ENCODE data around the gene ADA. TPM values are rescaled to one million over a fixed set of nuclear protein-coding genes. Genes with fewer than 3 reads are reported as not detected.

ADA gene
- total RNA-seq, 2 experiments from 2014 or later: 67.0 to 142 TPM

DNA sequence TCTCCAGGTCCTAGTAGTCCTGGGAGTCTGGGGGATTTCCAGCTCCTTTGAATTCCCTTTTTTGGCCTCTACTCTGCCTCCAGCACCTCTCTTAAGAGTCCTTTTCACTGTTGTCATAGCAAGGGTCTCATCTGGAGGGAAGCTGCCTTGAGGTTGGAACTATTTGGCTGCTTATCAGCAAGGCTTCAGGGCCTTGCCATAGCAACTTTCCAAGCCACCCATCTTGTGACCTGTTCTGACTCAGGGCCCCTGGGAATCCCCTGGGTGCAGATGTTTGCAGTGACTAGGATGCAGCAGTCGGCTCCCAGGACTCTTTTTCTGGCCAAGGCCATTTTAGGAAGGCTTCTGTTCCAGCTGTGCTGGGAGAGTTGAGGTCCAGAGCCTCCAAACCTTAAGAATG, 56.8 kb downstream of the ADA start:
- Histone ChIP-seq H2AFZ (ENCODE audit: low read length) (no peak overlapping the region), H3K79me2 (ENCODE audit: insufficient read depth, low read depth, low read length) (peaks cover 61% of the 10 kb centered on the region; the same call in 1 of the 2 replicates), H3K4me2 (ENCODE audit: low read length) (0 out of 2 replicates have a peak overlapping the region, but pooled peaks have one; percentile 0), H3K36me3 (ENCODE audit: insufficient read depth, low read length) (peaks cover 87% of the 10 kb centered on the region), H3K4me1 (ENCODE audit: insufficient read depth, low read length, poor library complexity, severe bottlenecking) (peaks cover 87% of the 10 kb centered on the region), H3K4me3 (ENCODE audit: low read depth, low read length, poor library complexity, severe bottlenecking) (no peak overlapping the region), H3K9me3 (ENCODE audit: low read length) (no peaks in the 10 kb centered on the region), H3K27ac (ENCODE audit: low read depth, low read length, poor library complexity, severe bottlenecking) (peak overlapping the region; percentile 1), H3K9me2 (ENCODE audit: insufficient read depth, low read length) (no peaks in the 10 kb centered on the region), H4K20me1 (ENCODE audit: insufficient read depth, low read length) (no peaks in the 10 kb centered on the region)
- BruUV-seq (replicated peaks): no TSS peak
- ChIA-PET CTCF (ENCODE audit: unreplicated experiment) (interaction anchor here (1.6 kb wide), 1 partner anchor 8 kb away, joined by 5 read pairs; no protein-coding TSS in a partner anchor), POLR2A (interaction anchor here (0.7 to 3.1 kb wide), 10 partner anchors 8 to 119 kb away, joined by 3 to 12 read pairs (median 3); partner anchors contain the start of genes PKIG and TTPAL)
- no peak for DNase-seq (ENCODE audit: low spot score)
- TF ChIP-seq, protein P1, sequence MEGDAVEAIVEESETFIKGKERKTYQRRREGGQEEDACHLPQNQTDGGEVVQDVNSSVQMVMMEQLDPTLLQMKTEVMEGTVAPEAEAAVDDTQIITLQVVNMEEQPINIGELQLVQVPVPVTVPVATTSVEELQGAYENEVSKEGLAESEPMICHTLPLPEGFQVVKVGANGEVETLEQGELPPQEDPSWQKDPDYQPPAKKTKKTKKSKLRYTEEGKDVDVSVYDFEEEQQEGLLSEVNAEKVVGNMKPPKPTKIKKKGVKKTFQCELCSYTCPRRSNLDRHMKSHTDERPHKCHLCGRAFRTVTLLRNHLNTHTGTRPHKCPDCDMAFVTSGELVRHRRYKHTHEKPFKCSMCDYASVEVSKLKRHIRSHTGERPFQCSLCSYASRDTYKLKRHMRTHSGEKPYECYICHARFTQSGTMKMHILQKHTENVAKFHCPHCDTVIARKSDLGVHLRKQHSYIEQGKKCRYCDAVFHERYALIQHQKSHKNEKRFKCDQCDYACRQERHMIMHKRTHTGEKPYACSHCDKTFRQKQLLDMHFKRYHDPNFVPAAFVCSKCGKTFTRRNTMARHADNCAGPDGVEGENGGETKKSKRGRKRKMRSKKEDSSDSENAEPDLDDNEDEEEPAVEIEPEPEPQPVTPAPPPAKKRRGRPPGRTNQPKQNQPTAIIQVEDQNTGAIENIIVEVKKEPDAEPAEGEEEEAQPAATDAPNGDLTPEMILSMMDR (conservative IDR thresholded peaks at IDR 0.05; ENCODE audit: low read length): no peak
- no peak for TF ChIP-seq EZH2phosphoT487 (IDR thresholded peaks at IDR 0.05; ENCODE audit: borderline replicate concordance, low read depth, low read length)
- intact Hi-C loops (cut with micrococcal nuclease; ENCODE audit: unreplicated experiment): no loop called here

DNA sequence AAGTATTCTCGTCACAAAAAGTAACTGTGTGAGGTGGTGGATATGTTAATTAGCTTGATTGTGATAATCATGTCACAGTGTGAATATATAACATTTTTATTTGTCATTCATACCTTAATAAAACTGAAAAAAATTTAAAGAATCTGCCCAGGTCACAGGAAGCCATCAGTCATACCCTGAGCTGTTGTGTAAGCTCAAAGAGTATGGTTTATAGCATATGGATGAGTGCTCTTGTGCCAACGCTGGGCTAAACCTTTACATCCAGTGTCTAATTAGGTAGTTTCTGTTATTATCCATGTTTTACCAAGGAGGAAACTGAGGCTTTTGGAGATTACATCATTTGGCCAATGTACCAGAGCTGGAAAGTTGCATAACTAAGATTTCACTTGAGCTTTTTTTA, 57.7 kb downstream of the ADA start:
- Histone ChIP-seq H3K4me2 (ENCODE audit: low read length) (peak overlapping the region; percentile 23; the same call in 1 of the 2 replicates), H3K79me2 (ENCODE audit: insufficient read depth, low read depth, low read length) (peaks cover 67% of the 10 kb centered on the region), H3K9me3 (ENCODE audit: low read length) (peaks cover 3% of the 10 kb centered on the region), H4K20me1 (ENCODE audit: insufficient read depth, low read length) (no peaks in the 10 kb centered on the region), H3K4me3 (ENCODE audit: low read depth, low read length, poor library complexity, severe bottlenecking) (no peak overlapping the region), H3K27ac (ENCODE audit: low read depth, low read length, poor library complexity, severe bottlenecking) (peak overlapping the region; percentile 14), H2AFZ (ENCODE audit: low read length) (no peak overlapping the region), H3K9me2 (ENCODE audit: insufficient read depth, low read length) (no peaks in the 10 kb centered on the region), H3K4me1 (ENCODE audit: insufficient read depth, low read length, poor library complexity, severe bottlenecking) (peaks cover 92% of the 10 kb centered on the region), H3K36me3 (ENCODE audit: insufficient read depth, low read length) (peaks cover 91% of the 10 kb centered on the region)
- TF ChIP-seq, protein P1 (conservative IDR thresholded peaks at IDR 0.05; ENCODE audit: low read length): no peak
- TF ChIP-seq EZH2phosphoT487 (IDR thresholded peaks at IDR 0.05; ENCODE audit: borderline replicate concordance, low read depth, low read length): no peak
- DNase-seq (ENCODE audit: low spot score): no peak
- intact Hi-C loops (cut with micrococcal nuclease; ENCODE audit: unreplicated experiment): no loop called here
- BruUV-seq (replicated peaks): no TSS peak
- POLR2A ChIA-PET: interaction anchor here (0.5 to 3.1 kb wide), 12 partner anchors 8 to 1292 kb away, joined by 3 to 12 read pairs (median 4); partner anchors contain the start of genes PKIG and TTPAL
- CTCF ChIA-PET (ENCODE audit: unreplicated experiment): interaction anchor here (0.9 to 1.6 kb wide), 2 partner anchors 9 to 89 kb away, joined by 3 to 5 read pairs; no protein-coding TSS in a partner anchor

DNA sequence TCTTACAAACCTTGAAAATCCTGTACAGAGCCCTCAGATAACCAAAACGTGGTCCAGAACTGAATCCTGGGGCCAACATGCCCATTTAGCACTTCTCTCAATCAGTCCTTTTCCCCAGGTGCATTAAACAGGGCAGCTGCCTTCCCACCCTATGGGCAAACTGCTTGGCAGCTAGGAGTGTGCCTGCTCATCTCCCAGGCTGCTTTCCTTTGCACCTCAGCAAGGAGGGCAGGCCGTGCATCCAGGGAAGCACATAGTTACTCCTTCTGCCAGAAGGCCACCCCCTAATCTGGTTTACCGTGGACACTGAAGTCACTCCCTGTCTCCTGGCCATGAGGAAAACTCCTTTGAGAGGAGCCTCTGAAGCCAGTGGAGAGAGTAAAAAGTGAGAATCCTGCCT, 59.1 kb downstream of the ADA start:
- POLR2A ChIA-PET: no interaction called here
- BruUV-seq (replicated peaks): no TSS peak
- no peak overlapping the region for H3K4me2 ChIP-seq (ENCODE audit: low read length)
- peak overlapping the region; percentile 10 for H3K27ac ChIP-seq (ENCODE audit: low read depth, low read length, poor library complexity, severe bottlenecking)
- no peaks in the 10 kb centered on the region for H4K20me1 ChIP-seq (ENCODE audit: insufficient read depth, low read length)
- peaks cover 92% of the 10 kb centered on the region for H3K4me1 ChIP-seq (ENCODE audit: insufficient read depth, low read length, poor library complexity, severe bottlenecking)
- H3K36me3 ChIP-seq (ENCODE audit: insufficient read depth, low read length): peaks cover 83% of the 10 kb centered on the region
- CTCF ChIA-PET (ENCODE audit: unreplicated experiment): no interaction called here
- intact Hi-C loops (cut with micrococcal nuclease; ENCODE audit: unreplicated experiment): no loop called here
- no peak for DNase-seq (ENCODE audit: low spot score)
- H3K9me3 ChIP-seq (ENCODE audit: low read length): peaks cover 8% of the 10 kb centered on the region
- no peaks in the 10 kb centered on the region for H3K9me2 ChIP-seq (ENCODE audit: insufficient read depth, low read length)
- H3K79me2 ChIP-seq (ENCODE audit: insufficient read depth, low read depth, low read length): peaks cover 67% of the 10 kb centered on the region
- no peak for TF ChIP-seq EZH2phosphoT487 (IDR thresholded peaks at IDR 0.05; ENCODE audit: borderline replicate concordance, low read depth, low read length)
- TF ChIP-seq, protein P1 (conservative IDR thresholded peaks at IDR 0.05; ENCODE audit: low read length): no peak
- no peak overlapping the region for H2AFZ ChIP-seq (ENCODE audit: low read length)
- no peak overlapping the region for H3K4me3 ChIP-seq (ENCODE audit: low read depth, low read length, poor library complexity, severe bottlenecking)

Measured in OCI-LY7 (cell line).